ENCODE measurements around the gene BSN.

DNA sequence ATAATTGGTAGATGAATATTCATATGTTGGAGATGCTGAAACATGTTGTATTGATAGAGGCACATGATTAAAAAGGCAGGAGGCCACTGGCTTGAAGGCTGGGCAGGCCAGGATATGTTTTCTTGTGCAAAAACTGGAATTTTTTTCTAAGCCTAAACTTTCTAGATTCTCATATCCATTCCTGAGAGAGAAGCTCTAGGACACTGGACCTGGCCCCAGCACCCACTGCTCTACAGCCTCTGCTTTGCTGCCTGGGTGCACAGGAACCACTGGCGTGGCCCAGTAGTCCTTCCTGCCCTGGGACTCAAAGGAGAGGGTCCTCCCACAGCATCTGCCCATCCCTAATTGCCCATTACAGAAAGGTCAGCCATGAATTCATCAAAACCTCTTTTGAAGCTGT is 61.8 kb downstream of the BSN start:
- TF ChIP-seq, protein P1, sequence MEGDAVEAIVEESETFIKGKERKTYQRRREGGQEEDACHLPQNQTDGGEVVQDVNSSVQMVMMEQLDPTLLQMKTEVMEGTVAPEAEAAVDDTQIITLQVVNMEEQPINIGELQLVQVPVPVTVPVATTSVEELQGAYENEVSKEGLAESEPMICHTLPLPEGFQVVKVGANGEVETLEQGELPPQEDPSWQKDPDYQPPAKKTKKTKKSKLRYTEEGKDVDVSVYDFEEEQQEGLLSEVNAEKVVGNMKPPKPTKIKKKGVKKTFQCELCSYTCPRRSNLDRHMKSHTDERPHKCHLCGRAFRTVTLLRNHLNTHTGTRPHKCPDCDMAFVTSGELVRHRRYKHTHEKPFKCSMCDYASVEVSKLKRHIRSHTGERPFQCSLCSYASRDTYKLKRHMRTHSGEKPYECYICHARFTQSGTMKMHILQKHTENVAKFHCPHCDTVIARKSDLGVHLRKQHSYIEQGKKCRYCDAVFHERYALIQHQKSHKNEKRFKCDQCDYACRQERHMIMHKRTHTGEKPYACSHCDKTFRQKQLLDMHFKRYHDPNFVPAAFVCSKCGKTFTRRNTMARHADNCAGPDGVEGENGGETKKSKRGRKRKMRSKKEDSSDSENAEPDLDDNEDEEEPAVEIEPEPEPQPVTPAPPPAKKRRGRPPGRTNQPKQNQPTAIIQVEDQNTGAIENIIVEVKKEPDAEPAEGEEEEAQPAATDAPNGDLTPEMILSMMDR (IDR thresholded peaks at IDR 0.05; ENCODE audit: low read length): no peak
- TF ChIP-seq EZH2 (IDR thresholded peaks at IDR 0.05; ENCODE audit: borderline replicate concordance, low read length): no peak

All from OCI-LY1 (cell line).